ENCODE measurements around the gene INPP5B.
"Not testable (repeated sequence)": the region's sequence is repeated elsewhere in the genome, so short reads cannot be mapped to it uniquely, and the experiment has no call there.

Gene INPP5B

GRCh38 chr1:37911478-37911877 lies 35.4 kb downstream of the INPP5B start:
- DNase-seq (ENCODE audit: low read depth), result not testable (repeated sequence)

GRCh38 chr1:37910886-37911285 lies 36.0 kb downstream of the INPP5B start:
- DNase-seq (ENCODE audit: low read depth), result not testable (repeated sequence)

- not testable (repeated sequence) for DNase-seq (ENCODE audit: low read depth)
Measured at GRCh38 chr1:37908531-37908930, 38.3 kb downstream of the INPP5B start.

- DNase-seq (ENCODE audit: low read depth), result not testable (repeated sequence)
Measured at GRCh38 chr1:37907416-37908125, 39.3 kb downstream of the INPP5B start.

GRCh38 chr1:37906591-37906990 lies 40.3 kb downstream of the INPP5B start:
- DNase-seq (ENCODE audit: low read depth), result not testable (repeated sequence)

GRCh38 chr1:37905727-37906126 lies 41.1 kb downstream of the INPP5B start:
- no peak for DNase-seq (ENCODE audit: low read depth)

- DNase-seq (ENCODE audit: low read depth), result not testable (repeated sequence)
Measured at GRCh38 chr1:37903921-37904320, 42.9 kb downstream of the INPP5B start.

- DNase-seq (ENCODE audit: low read depth), result no peak
Measured at GRCh38 chr1:37902983-37903382, 43.9 kb downstream of the INPP5B start.

- DNase-seq (ENCODE audit: low read depth), result no peak
Measured at GRCh38 chr1:37901893-37902225, 45.0 kb downstream of the INPP5B start.

GRCh38 chr1:37901191-37901892 lies 45.5 kb downstream of the INPP5B start:
- DNase-seq (ENCODE audit: low read depth), result no peak

GRCh38 chr1:37897563-37897962 lies 49.3 kb downstream of the INPP5B start:
- DNase-seq (ENCODE audit: low read depth), result not testable (repeated sequence)

GRCh38 chr1:37893673-37894072 lies 53.2 kb downstream of the INPP5B start:
- DNase-seq (ENCODE audit: low read depth), result no peak

- DNase-seq (ENCODE audit: low read depth), result no peak
Measured at GRCh38 chr1:37892151-37893047, 54.5 kb downstream of the INPP5B start.

- DNase-seq (ENCODE audit: low read depth), result no peak
Measured at GRCh38 chr1:37890378-37891014, 56.4 kb downstream of the INPP5B start.

- DNase-seq (ENCODE audit: low read depth), result no peak
Measured at GRCh38 chr1:37888022-37888700, 58.7 kb downstream of the INPP5B start.

GRCh38 chr1:37884145-37884544 lies 62.7 kb downstream of the INPP5B start:
- no peak for DNase-seq (ENCODE audit: low read depth)

- no peak for DNase-seq (ENCODE audit: low read depth)
Measured at GRCh38 chr1:37883671-37884070, 63.2 kb downstream of the INPP5B start.

GRCh38 chr1:37879865-37880264 lies 67.0 kb downstream of the INPP5B start:
- no peak for DNase-seq (ENCODE audit: low read depth)

- DNase-seq (ENCODE audit: low read depth), result no peak
Measured at GRCh38 chr1:37878071-37878470, 68.8 kb downstream of the INPP5B start.

- no peak for DNase-seq (ENCODE audit: low read depth)
Measured at GRCh38 chr1:37875833-37876232, 71.0 kb downstream of the INPP5B start.

- DNase-seq (ENCODE audit: low read depth), result no peak
Measured at GRCh38 chr1:37872692-37873091, 74.2 kb downstream of the INPP5B start.

- DNase-seq (ENCODE audit: low read depth), result no peak
Measured at GRCh38 chr1:37868466-37868865, 78.4 kb downstream of the INPP5B start.

All from T-helper 22 cell (primary cell).